Psoas muscle (tissue), 8 donors: ENCODE data around the gene TTC13. TPM values are rescaled to one million over a fixed set of nuclear protein-coding genes. Genes with fewer than 3 reads are reported as not detected.
A peak's percentile ranks its signal among the peaks of the same experiment; 100 is the strongest.

Source experiments
- ATAC-seq, 4 donors: fragments of 200-7000 bp; cut with Tn5 transposase; one replicate each; pipeline ENCODE4 v1.9.1; 2020; ENCODE audit warnings: moderate library complexity in 3 of 4, mild to moderate bottlenecking in 2 of 4
- DNase-seq, 2 donors: peaks; one replicate each; pipeline ENCODE4 v3.0.0-alpha.2; 2020
- H3K27ac ChIP-seq: fragments of 200-600 bp; one replicate; pipeline ENCODE4 v1.8.0; 2022
- H3K27me3 ChIP-seq, 3 donors: fragments of 200-600 bp in 1 of 3; one replicate each; pipeline versions ENCODE4 v1.6.1 to v1.8.0; 2013 to 2022; ENCODE audit warnings: low read length in 2 of 3, mild to moderate bottlenecking in 2 of 3, moderate library complexity in 1 of 3; ENCODE audit not compliant: insufficient read depth in 3 of 3
- H3K36me3 ChIP-seq, 2 donors: fragments of 200-600 bp in 1 of 2; one replicate each; pipeline versions ENCODE4 v1.6.1 to v1.8.0; 2013 to 2022; ENCODE audit warnings: low read depth in 1 of 2, mild to moderate bottlenecking in 1 of 2, moderate library complexity in 1 of 2; ENCODE audit not compliant: insufficient read depth in 1 of 2
- H3K4me1 ChIP-seq: fragments of 200-600 bp; one replicate; pipeline ENCODE4 v1.8.0; 2022
- H3K4me3 ChIP-seq: fragments of 200-600 bp; one replicate; pipeline ENCODE4 v1.8.0; 2022; ENCODE audit warnings: mild to moderate bottlenecking
- H3K9me3 ChIP-seq: fragments of 200-600 bp; one replicate; pipeline ENCODE4 v1.8.0; 2022
- CTCF ChIP-seq: fragments of 200-600 bp; IDR thresholded peaks from one replicate; pipeline ENCODE4 v1.8.0; 2022; ENCODE audit warnings: antibody characterized with exemption
- WGBS, 3 donors: extraction: QIAGEN DNeasy Blood & Tissue Kit; methylation state at CpG; one replicate each; pipeline versions ENCODE4 v1.1.6 to v1.1.7; 2013; 5-methylcytosine and 5-hydroxymethylcytosine counted together
- intact Hi-C, 2 donors: fragments of 100-400 bp; cut with DNase I; formaldehyde crosslinking; loops; one replicate each; pipeline versions ENCODE4 v1.11.0 to v1.14.2; 2022
- polyA plus RNA-seq, 3 donors: library from polyadenylated mRNA; stranded (reverse); fragments of 200-250 nt; gene quantifications; one replicate each; pipeline ENCODE4 v1.2.3, GENCODE V29; 2013
- total RNA-seq, 4 donors: library from RNA; stranded (reverse); fragmentation: NEBNext Ultra II Directional in 2 of 4; extraction: Animal tissue kit (Norgen Biotek cat#: 25700) in 2 of 4; gene quantifications; one replicate each; pipeline versions ENCODE4 v1.2.1 to v1.2.4, GENCODE V29; 2021 to 2023
- donor health status: healthy with polysubstance abuse.
- donor health status: DM: no; HTN: no; CAD: no; lungs with moderate emphysema.
- donor health status: Bipolar disorder and iron deficiency.
- donor health status: healthy.
- donor health status: DM: yes; HTN: yes; CAD: no.
- donor health status: DM: no; HTN: no; CAD: no.
- donor health status: DM: no; HTN: no; CAD: no.
- donor health status: DM: yes; HTN: yes; CAD: no.

TTC13 gene
- total and polyA plus RNA-seq, 7 donors = 7.6 to 24.2 (median 11.2) TPM

DNA sequence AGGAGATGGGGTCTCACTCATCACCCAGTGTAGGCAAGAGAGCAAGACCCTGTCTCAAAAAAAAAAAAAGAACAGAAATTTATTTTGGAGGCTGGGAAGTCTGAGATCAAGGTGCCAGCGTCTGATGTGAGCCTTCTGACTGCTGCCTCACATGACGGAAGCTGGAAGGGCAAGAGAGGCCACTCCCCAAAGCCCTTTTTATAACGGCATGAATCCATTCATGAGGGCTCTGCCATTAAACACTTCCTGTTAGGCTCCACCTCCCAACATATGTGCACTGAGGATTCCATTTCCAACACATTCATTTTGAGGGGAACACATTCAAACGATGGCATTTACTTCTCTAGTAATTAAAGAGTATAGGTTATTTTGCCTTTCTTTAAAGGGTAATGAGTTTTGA, 59.5 kb downstream of the TTC13 start:
- H3K4me3 ChIP-seq = no peak overlapping the region
- peaks cover 0 to 79% of the 10 kb centered on the region in 2 donors for H3K36me3 ChIP-seq
- no peak overlapping the region for H3K27ac ChIP-seq
- WGBS, 3 donors = 40 to 49% (median 41%) methylated on average over 4 of the region's 4 CpGs
- TF ChIP-seq CTCF = no peak
- no peaks in the 10 kb centered on the region for H3K9me3 ChIP-seq
- H3K4me1 ChIP-seq = no peaks in the 10 kb centered on the region
- ATAC-seq (no peak), DNase-seq (no peak)
- intact Hi-C loops = loop anchor here (2.0 kb wide), 2 partner anchors 120 to 292 kb away; no protein-coding TSS in a partner anchor
- H3K27me3 ChIP-seq = no peaks in the 10 kb centered on the region

DNA sequence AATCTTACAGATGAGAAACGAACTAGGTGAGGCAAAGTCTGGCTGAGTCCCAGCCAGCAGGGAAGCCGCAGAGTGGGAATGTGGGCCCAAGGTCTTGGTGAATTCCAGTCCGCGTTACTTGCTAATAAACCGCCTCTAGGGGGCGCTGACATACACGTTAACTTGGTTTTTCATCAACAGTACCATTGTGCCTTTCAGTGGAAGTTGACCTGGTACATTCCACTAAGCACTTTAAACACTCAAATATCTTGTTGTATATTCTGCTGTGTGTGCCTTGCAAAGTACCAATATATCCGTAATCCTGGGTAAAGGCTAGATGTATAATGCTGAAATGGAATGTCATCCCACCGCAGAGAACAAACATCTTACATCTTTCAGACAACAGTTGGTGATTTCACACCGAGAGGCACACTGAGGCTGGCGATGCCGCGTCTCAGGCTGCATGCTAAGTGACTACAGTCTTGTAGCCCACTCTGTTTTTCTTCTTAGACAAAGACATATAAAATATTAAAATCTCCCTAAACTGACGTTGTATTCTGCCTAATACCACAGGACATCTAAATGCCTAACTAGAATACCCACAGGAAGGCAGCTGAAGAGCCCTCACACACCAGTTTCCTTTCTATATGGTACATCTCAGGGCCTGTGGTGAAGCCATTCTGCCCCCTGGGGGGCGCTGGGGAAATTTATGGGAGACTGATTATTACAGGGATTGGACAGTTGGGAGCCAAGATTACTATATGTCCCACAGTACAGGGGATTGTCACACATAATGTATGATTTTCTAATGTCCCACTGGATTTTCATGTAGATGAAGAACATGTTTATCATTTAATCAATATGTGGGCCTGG, 61.2 kb downstream of the TTC13 start:
- peaks cover 0 to 74% of the 10 kb centered on the region in 2 donors for H3K36me3 ChIP-seq

GRCh38 chr1:230916587-230917283, 61.9 kb downstream of the TTC13 start:
- DNase-seq = no peak
- no peaks in the 10 kb centered on the region for H3K4me1 ChIP-seq
- no peak for TF ChIP-seq CTCF
- no peaks in the 10 kb centered on the region for H3K27me3 ChIP-seq
- peaks cover 0 to 74% of the 10 kb centered on the region in 2 donors for H3K36me3 ChIP-seq
- no peak for ATAC-seq
- WGBS, 3 donors = 90 to 93% (median 92%) methylated on average over 8 of the region's 8 CpGs
- no peak overlapping the region for H3K4me3 ChIP-seq
- H3K9me3 ChIP-seq = no peaks in the 10 kb centered on the region
- no peak overlapping the region for H3K27ac ChIP-seq
- intact Hi-C loops = loop anchor here in 1 of 2 donors (1.0 kb wide), 1 partner anchor 118 kb away; no protein-coding TSS in a partner anchor

More for the DNA sequence above, 61.2 kb downstream of the TTC13 start:
- peak; percentile 56 for TF ChIP-seq CTCF
- Histone ChIP-seq H3K27ac (no peak overlapping the region), H3K4me3 (no peak overlapping the region), H3K4me1 (no peaks in the 10 kb centered on the region), H3K27me3 (no peaks in the 10 kb centered on the region), H3K9me3 (no peaks in the 10 kb centered on the region)
- WGBS, 3 donors = 59 to 61% (median 61%) methylated on average over 15 of the region's 15 CpGs
- intact Hi-C loops = loop anchor here (1.0 to 2.0 kb wide), 3 partner anchors 119 to 293 kb away; no protein-coding TSS in a partner anchor
- DNase-seq = peak; percentile 59 to 67
- ATAC-seq = peak; percentile 57 to 88 (median 80)

DNA sequence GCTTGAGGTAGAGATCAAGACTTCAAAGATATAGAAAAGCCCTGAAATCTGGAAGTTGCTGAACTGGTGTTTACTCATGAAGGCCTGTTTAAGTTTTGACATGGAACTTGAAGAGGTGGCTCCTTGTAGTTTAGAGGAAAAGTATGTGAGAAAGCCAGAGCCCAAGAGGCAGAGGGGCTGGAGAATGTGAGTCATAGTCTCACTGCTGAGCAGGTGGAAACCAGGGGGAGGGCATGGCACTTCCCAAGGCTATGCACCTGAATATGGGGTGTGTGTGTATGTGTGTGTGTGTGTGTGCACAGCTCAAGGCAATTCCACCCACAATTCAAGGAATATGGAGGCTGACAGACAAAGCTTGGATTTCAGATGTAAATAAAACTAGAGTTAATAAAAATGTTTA, 63.6 kb downstream of the TTC13 start:
- intact Hi-C loops = no loop called here
- peaks cover 0 to 67% of the 10 kb centered on the region in 2 donors for H3K36me3 ChIP-seq
- no peak overlapping the region for H3K4me3 ChIP-seq
- DNase-seq (no peak), ATAC-seq (no peak)
- no peaks in the 10 kb centered on the region for H3K27me3 ChIP-seq
- no peak for TF ChIP-seq CTCF
- H3K9me3 ChIP-seq = no peaks in the 10 kb centered on the region
- peaks cover 14% of the 10 kb centered on the region for H3K4me1 ChIP-seq
- H3K27ac ChIP-seq = no peak overlapping the region
